C4-2B (cell line): Measurements from ENCODE around the gene ZNF48.

Experiments
- CTCF ChIP-seq: fragments of 450-650 bp; conservative IDR thresholded peaks from 2 replicates; pipeline ENCODE4 v1.5.1; 2017; ENCODE audit warnings: mild to moderate bottlenecking
- ZFX ChIP-seq: fragments of 450-650 bp; IDR thresholded peaks from 2 replicates; pipeline ENCODE4 v1.6.1; 2017

DNA sequence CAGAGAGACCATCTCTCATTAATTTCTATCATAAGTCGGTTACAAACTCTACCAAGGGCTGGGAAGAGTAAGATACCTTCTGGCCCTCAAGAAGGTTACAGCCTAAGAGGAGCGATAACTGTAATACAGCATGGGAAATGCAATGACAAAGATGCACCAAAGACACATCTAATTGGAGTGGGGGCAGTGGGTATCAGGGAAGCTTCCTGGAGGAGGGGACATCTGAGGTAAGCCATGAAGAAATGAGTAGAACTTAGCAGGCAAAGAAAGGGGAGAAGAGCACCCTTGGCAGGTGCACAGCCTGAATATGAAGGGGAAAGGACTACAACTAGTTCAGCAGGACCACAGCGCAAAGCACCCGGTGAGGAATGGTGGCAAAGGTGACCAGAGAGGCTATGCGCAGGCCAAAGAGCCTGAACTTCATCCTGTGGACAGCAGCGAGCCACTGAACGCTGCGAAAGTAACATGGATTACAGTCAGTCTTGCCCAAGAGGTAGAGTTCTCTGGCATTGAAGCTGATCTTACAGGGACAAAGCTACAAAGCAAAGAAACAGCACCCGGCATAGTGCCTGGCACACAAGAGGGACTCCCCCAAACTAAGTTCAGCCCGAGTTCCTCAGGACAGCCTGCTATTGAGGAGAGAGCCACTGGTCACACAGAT, 27.7 kb upstream of the ZNF48 start:
- TF ChIP-seq CTCF (no peak), ZFX (no peak)
